HepG2 (cell line): Measurements from ENCODE around the gene RAPH1. TPM values are rescaled to one million over a fixed set of nuclear protein-coding genes. Genes with fewer than 3 reads are reported as not detected.
A peak's percentile ranks its signal among the peaks of the same experiment; 100 is the strongest.

Experiments used
- ATAC-seq: fragments of 200-7000 bp; cut with Tn5 transposase; 3 replicates; pipeline ENCODE4 v1.9.1; 2020; ENCODE audit warnings: mild to moderate bottlenecking, moderate library complexity
- BruUV-seq: library from RNA; stranded (reverse); fragments of 400-500 nt; replicated peaks from 2 replicates; lab custom pipeline; 2021; lab: Mats Ljungman, UMichigan
- CTCF ChIA-PET: fragments of 300-600 bp; formaldehyde crosslinking; extraction: SDS; loops from one replicate; lab custom pipeline; 2021; ENCODE audit warnings: low total read pairs, inconsistent platforms, low intra/inter-chr PET ratio; lab: Yijun Ruan, JAX
- POLR2A ChIA-PET: fragments of 350-600 bp; sonication (Branson Sonifier 250); formaldehyde crosslinking; loops from one replicate; lab custom pipeline; 2020; ENCODE audit warnings: antibody characterized with exemption, inconsistent platforms; lab: Yijun Ruan, JAX
- DNase-seq: peaks from one replicate; pipeline ENCODE4 v3.0.0-alpha.2; 2015; ENCODE audit warnings: low spot score
- FAIRE-seq: peaks from 3 replicates; lab custom pipeline; 2011; peaks lifted over from hg19 to GRCh38; lab: Jason Lieb, UNC
- H2AFZ ChIP-seq: one replicate; pipeline ENCODE4 v1.6.1; 2011; ENCODE audit warnings: low read length, inconsistent platforms
- H3K27ac ChIP-seq: fragments of 300-600 bp; 3 replicates; pipeline ENCODE4 v1.8.0; 2011; ENCODE audit warnings: mixed run types, mild to moderate bottlenecking, mixed read lengths, low read length, inconsistent platforms; ENCODE audit not compliant: insufficient read depth; ENCODE audit errors: extremely low read length
- H3K27me3 ChIP-seq, 2 experiments: fragments of 200-600 bp in 1 of 2; 2 replicates in 1 of 2; 3 replicates in 1 of 2; pipeline versions ENCODE4 v1.6.0 to v1.8.0; 2011; ENCODE audit warnings: low read length in 2 of 2, mild to moderate bottlenecking in 2 of 2, moderate library complexity in 2 of 2, inconsistent platforms in 1 of 2; ENCODE audit not compliant: insufficient read depth in 2 of 2, control insufficient read depth in 1 of 2
- H3K36me3 ChIP-seq, 2 experiments: fragments of 200-600 bp in 1 of 2; replicated peaks in 1 of 2; 2 replicates in 1 of 2; 3 replicates in 1 of 2; pipeline versions ENCODE4 v1.5.1 to v1.8.0; 2011; ENCODE audit warnings: low read length in 2 of 2, inconsistent platforms in 1 of 2; ENCODE audit not compliant: insufficient read depth in 2 of 2, control insufficient read depth in 1 of 2
- H3K4me1 ChIP-seq: 2 replicates; pipeline ENCODE4 v1.5.1; 2012; ENCODE audit warnings: low read length, inconsistent platforms; ENCODE audit not compliant: insufficient read depth
- H3K4me2 ChIP-seq: 2 replicates; pipeline ENCODE4 v1.6.0; 2011; ENCODE audit warnings: low read depth, low read length, inconsistent platforms
- H3K4me3 ChIP-seq, 3 experiments: fragments of 200-600 bp in 1 of 3; sonication (generic), shearing (Covaris generic) in 1 of 3; replicated peaks in 1 of 3; 2 replicates each; pipeline ENCODE4 v1.5.1; 2011 to 2016; ENCODE audit warnings: low read length in 3 of 3, inconsistent platforms in 2 of 3, low read depth in 2 of 3, mild to moderate bottlenecking in 2 of 3, control low read depth in 1 of 3, mixed read lengths in 1 of 3; ENCODE audit not compliant: insufficient read depth in 1 of 3
- H3K79me2 ChIP-seq: one replicate; pipeline ENCODE4 v1.6.1; 2011; ENCODE audit warnings: low read length, inconsistent platforms; ENCODE audit not compliant: insufficient read depth
- H3K9ac ChIP-seq: 2 replicates; pipeline ENCODE4 v1.6.0; 2011; ENCODE audit warnings: mild to moderate bottlenecking, low read depth, low read length, inconsistent platforms; ENCODE audit not compliant: insufficient read depth
- H3K9me3 ChIP-seq: 2 replicates; pipeline ENCODE4 v1.5.1; 2012; ENCODE audit warnings: mild to moderate bottlenecking, low read length
- H4K20me1 ChIP-seq: 2 replicates; pipeline ENCODE4 v1.6.0; 2011; ENCODE audit warnings: inconsistent platforms, mild to moderate bottlenecking, low read length, moderate library complexity; ENCODE audit not compliant: insufficient read depth
- GFI1 ChIP-seq: sonication (generic); formaldehyde crosslinking; IDR thresholded peaks from 2 replicates; pipeline ENCODE4 v1.5.0; 2020; ENCODE audit warnings: missing genetic modification reagents, mild to moderate bottlenecking, borderline replicate concordance
- HNRNPK ChIP-seq: fragments of 200-400 bp; formaldehyde crosslinking; IDR thresholded peaks from 2 replicates; pipeline ENCODE4 v1.6.1; 2018; ENCODE audit warnings: low read length, low read depth, moderate library complexity, mild to moderate bottlenecking; ENCODE audit not compliant: poor library complexity, severe bottlenecking
- RARA ChIP-seq: IDR thresholded peaks from 2 replicates; pipeline ENCODE4 v1.6.1; 2016; ENCODE audit warnings: missing genetic modification reagents, missing compliant biosample characterization
- ZNF7 ChIP-seq: IDR thresholded peaks from 2 replicates; pipeline ENCODE4 v1.6.1; 2016; ENCODE audit warnings: missing biosample characterization, missing genetic modification reagents
- WGBS: methylation state at CpG from one replicate; pipeline ENCODE4 v1.1.6; 2017; ENCODE audit warnings: low lambda C conversion rate; 5-methylcytosine and 5-hydroxymethylcytosine counted together
- in situ Hi-C: cut with HindIII; loops from 2 replicates; pipeline ENCODE4 v1.10.0; 2017; ENCODE audit warnings: low pct_unique_long_range_greater_than_20kb; ENCODE audit not compliant: extremely low pct_ligation_motif_present
- intact Hi-C: fragments of 100-400 bp; cut with micrococcal nuclease; formaldehyde crosslinking; loops from one replicate; pipeline ENCODE4 v1.10.0; 2022; ENCODE audit not compliant: unreplicated experiment
- polyA plus RNA-seq, 8 experiments: library from polyadenylated mRNA; depleted of rRNA in 3 of 8; stranded (reverse) in 7 of 8; unstranded in 1 of 8; fragments of >200 nt; fragmentation: Illumina TruSeq in 4 of 8; extraction: Trizol in 4 of 8; gene quantifications; 2 replicates each; pipeline versions ENCODE4 v1.2.1 to v1.2.3, GENCODE V29; 2011 to 2016; ENCODE audit warnings: low read depth in 4 of 8, missing spikeins in 1 of 8, mixed read lengths in 1 of 8; ENCODE audit not compliant: insufficient read depth in 1 of 8
- total RNA-seq, 5 experiments: library from RNA; depleted of rRNA; stranded (reverse); fragments of >200 nt; fragmentation: Illumina TruSeq; extraction: Trizol; gene quantifications; 2 replicates each; pipeline ENCODE4 v1.2.3, GENCODE V29; 2016; ENCODE audit warnings: low read depth in 1 of 5

Gene RAPH1
- total and polyA plus RNA-seq, 2 of the 13 experiments (the other 11 are each of a cell fraction or from before 2014, with no cell fraction given), result 5.3 to 6.7 TPM

DNA sequence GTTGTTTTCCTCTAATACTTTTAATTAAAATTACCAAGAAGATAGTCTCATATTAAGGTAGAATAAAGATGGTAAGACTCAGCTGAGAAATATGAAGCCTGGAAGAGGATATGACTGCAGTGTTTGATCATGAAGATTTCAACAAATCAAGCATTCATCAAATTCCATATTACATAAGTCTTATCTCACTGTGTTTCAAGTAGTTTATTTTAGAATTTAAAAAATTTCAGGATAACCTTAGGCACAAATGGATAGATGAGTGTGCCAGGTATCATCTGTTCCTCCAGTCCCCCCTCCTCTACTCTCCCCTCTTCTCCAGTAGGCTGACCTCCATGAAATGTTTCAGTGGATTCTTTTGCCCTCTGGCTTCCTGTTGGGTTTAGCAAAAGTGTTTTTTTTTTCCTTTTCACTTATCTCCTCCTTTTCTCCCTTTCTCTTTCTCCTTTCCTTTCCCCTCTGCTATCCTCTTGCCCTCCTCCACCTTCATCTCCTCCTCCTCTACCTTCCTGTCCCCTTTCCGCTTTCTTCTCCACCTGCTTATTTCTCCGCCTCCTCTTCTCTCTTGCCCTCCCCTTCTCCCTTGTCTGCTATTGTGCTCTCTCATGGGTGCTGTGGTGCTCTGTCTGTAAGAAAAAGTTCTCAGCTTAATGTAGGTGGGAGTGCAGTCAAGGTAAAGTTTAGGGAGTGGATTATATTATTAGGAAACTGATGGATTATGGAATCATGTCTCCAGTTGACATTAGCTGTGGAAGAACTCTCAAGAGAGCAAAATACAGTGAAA is 134.1 kb downstream of the RAPH1 start:
- DNase-seq, result no peak
- H3K4me1 ChIP-seq, result no peaks in the 10 kb centered on the region
- no peak for FAIRE-seq

DNA sequence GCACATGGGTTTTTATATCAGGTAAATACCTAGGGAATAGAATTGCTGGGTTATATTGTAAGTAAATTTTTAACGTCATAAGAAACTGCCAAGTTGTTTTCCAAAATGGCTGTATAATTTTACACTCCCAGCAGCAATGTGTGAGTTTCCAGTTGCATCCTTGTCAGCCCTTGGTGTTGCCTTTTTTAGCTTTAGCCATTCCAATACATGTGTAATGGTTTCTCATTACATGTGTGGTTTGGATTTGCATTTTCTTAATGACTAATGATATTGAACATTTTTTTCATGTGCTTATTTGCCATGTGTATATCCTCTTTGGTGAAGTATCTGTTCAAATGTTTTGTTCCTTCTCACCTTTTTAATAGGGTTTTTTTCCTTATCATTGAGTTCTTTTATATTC is 136.1 kb downstream of the RAPH1 start:
- DNase-seq, result no peak
- ChIA-PET CTCF (no interaction called here), POLR2A (no interaction called here)
- intact Hi-C loops, result loop anchor here (10.0 kb wide), 2 partner anchors 124 to 174 kb away; no protein-coding TSS in a partner anchor
- H3K27ac ChIP-seq, result no peak overlapping the region
- H2AFZ ChIP-seq, result no peak overlapping the region
- no peak for FAIRE-seq
- no peak overlapping the region for H3K4me2 ChIP-seq
- no peak overlapping the region for H3K4me3 ChIP-seq
- no peaks in the 10 kb centered on the region for H3K4me1 ChIP-seq
- in situ Hi-C loops, result no loop called here
- WGBS, result 100% methylated on average over 1 of the region's 1 CpG
- no peaks in the 10 kb centered on the region for H3K27me3 ChIP-seq
- H3K9ac ChIP-seq, result no peak overlapping the region
- peaks cover 5 to 34% of the 10 kb centered on the region in 2 experiments for H3K36me3 ChIP-seq
- no peaks in the 10 kb centered on the region for H4K20me1 ChIP-seq
- no peaks in the 10 kb centered on the region for H3K9me3 ChIP-seq
- no peak for ATAC-seq
- TF ChIP-seq ZNF7 (CRISPR knock-in tag) (0 out of 2 replicates have a peak, but pooled peaks have one; percentile 37), GFI1 (CRISPR knock-in tag) (no peak)
- H3K79me2 ChIP-seq, result no peaks in the 10 kb centered on the region
- no TSS peak for BruUV-seq

More for the DNA sequence above, 134.1 kb downstream of the RAPH1 start:
- Histone ChIP-seq H2AFZ (no peak overlapping the region), H3K79me2 (no peaks in the 10 kb centered on the region), H3K4me3 (no peak overlapping the region), H3K27ac (no peak overlapping the region), H3K4me2 (no peak overlapping the region), H3K27me3 (no peaks in the 10 kb centered on the region), H4K20me1 (no peaks in the 10 kb centered on the region), H3K9me3 (no peaks in the 10 kb centered on the region), H3K36me3 (peaks cover 5 to 28% of the 10 kb centered on the region in 2 experiments), H3K9ac (no peak overlapping the region)
- ATAC-seq, result no peak
- TF ChIP-seq RARA (CRISPR knock-in tag), result no peak
- peak; percentile 26 for TF ChIP-seq HNRNPK
- intact Hi-C loops (no loop called here), in situ Hi-C loops (no loop called here)
- BruUV-seq, result no TSS peak
- WGBS, result 99% methylated on average over 2 of the region's 2 CpGs
- CTCF ChIA-PET, result no interaction called here
- POLR2A ChIA-PET, result no interaction called here
